PC-3 (cell line): Measurements from ENCODE around the gene LMLN.

ENCODE experiments used
- CTCF ChIP-seq: fragments of 300-600 bp; sonication (generic); conservative IDR thresholded peaks from 2 replicates; pipeline ENCODE4 v1.5.1; 2017; ENCODE audit warnings: antibody characterized with exemption, low read depth, mild to moderate bottlenecking, low read length
- EZH2 ChIP-seq: fragments of 300-600 bp; sonication (generic); IDR thresholded peaks from one replicate; pipeline ENCODE4 v1.6.1; 2017; ENCODE audit warnings: antibody characterized with exemption, mild to moderate bottlenecking, low read length; ENCODE audit not compliant: unreplicated experiment

GRCh38 chr3:198064420-198064819 is 104.4 kb downstream of the LMLN start:
- no peak for TF ChIP-seq CTCF
- no peak for TF ChIP-seq EZH2
